Activated naive CD4-positive, alpha-beta T cell treated with anti-CD3 and anti-CD28 coated beads for 36 hours (primary cell): ENCODE results near the gene B3GALT6. TPM values are rescaled to one million over a fixed set of nuclear protein-coding genes. Genes with fewer than 3 reads are reported as not detected.
"Not testable (repeated sequence)": the region's sequence is repeated elsewhere in the genome, so short reads cannot be mapped to it uniquely, and the experiment has no call there.

Source experiments
- CTCF ChIA-PET: fragments of 350-600 bp; sonication (Branson Sonifier 250); formaldehyde crosslinking; loops from one replicate; lab custom pipeline; 2021; ENCODE audit warnings: antibody characterized with exemption; lab: Charles Lee
- DNase-seq: peaks from one replicate; pipeline ENCODE4 v3.0.0-alpha.2; 2020
- H3K27ac Mint-ChIP-seq: one replicate; pipeline ENCODE4 v1.8.0; 2021; ENCODE audit warnings: mild to moderate bottlenecking, mixed read lengths
- H3K27me3 Mint-ChIP-seq: one replicate; pipeline ENCODE4 v1.8.0; 2021; ENCODE audit warnings: low read depth, mixed read lengths
- H3K36me3 Mint-ChIP-seq: one replicate; pipeline ENCODE4 v1.8.0; 2021; ENCODE audit warnings: low read depth, mixed read lengths
- H3K4me1 Mint-ChIP-seq: one replicate; pipeline ENCODE4 v1.8.0; 2021; ENCODE audit warnings: low read depth, mixed read lengths
- H3K4me3 Mint-ChIP-seq: one replicate; pipeline ENCODE4 v1.8.0; 2021; ENCODE audit warnings: mild to moderate bottlenecking, moderate library complexity, mixed read lengths
- H3K9me3 Mint-ChIP-seq: one replicate; pipeline ENCODE4 v1.8.0; 2021; ENCODE audit warnings: mixed read lengths
- intact Hi-C: fragments of 100-400 bp; cut with micrococcal nuclease; formaldehyde crosslinking; loops from one replicate; pipeline ENCODE4 v1.15.1; 2023
- total RNA-seq, 2 experiments: library from RNA; stranded (reverse); gene quantifications; one replicate each; pipeline ENCODE4 v1.2.3, GENCODE V29; 2021

Gene B3GALT6
- total RNA-seq, 2 experiments from 2014 or later, result 8.7 to 9.9 TPM

- DNase-seq, result no peak
- peaks cover 17% of the 10 kb centered on the region for H3K4me1 Mint-ChIP-seq
- no peak within 1 kb of the TSS for H3K4me3 Mint-ChIP-seq
- CTCF ChIA-PET, result no interaction called here
- H3K27me3 Mint-ChIP-seq, result peaks cover 2% of the 10 kb centered on the region
- H3K9me3 Mint-ChIP-seq, result no peaks in the 10 kb centered on the region
- peaks cover 2% of the 10 kb centered on the region for H3K36me3 Mint-ChIP-seq
- H3K27ac Mint-ChIP-seq, result no peak within 1 kb of the TSS
- intact Hi-C loops, result no loop called here
These were observed 14.7 kb downstream of the B3GALT6 start, which contains the start of gene C1QTNF12 for GRCh38 chr1:1246577-1247340. C1QTNF12 (minus strand) TSS chr1:1246722; CDS start chr1:1246690, 32 bp downstream.

DNA sequence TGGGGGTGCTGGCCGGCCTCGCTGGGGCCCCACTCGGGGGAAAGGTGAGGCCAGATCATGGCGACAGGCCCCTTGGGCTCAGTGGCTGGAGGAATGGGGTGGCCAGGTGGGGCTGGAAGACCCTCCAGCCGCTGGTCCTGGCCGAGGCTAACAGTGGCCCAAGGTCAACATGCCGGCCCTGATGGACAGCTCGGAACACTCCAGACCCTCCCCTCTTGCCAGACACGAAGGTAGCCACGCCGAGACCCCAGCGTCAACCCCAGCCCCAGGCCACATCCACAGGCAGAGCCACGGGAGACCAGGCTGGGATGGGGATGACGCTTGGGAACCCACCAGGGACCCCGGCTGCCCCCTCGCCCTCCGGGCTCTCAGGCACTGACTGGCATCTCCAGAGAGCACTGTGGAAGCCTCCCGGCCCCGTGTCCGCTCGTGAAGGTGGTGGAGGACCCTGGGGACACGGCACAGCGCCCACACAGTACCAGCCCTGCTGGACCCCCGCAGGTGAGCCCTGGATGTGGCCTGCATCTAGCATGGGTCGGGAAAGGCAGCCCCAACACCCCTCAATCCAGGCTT, 15.4 kb downstream of the B3GALT6 start:
- CTCF ChIA-PET, result no interaction called here
- intact Hi-C loops, result no loop called here
- no peak for DNase-seq
- peaks cover 2% of the 10 kb centered on the region for H3K36me3 Mint-ChIP-seq
- no peak overlapping the region for H3K4me3 Mint-ChIP-seq
- H3K27me3 Mint-ChIP-seq, result peaks cover 2% of the 10 kb centered on the region
- no peaks in the 10 kb centered on the region for H3K9me3 Mint-ChIP-seq
- no peak overlapping the region for H3K27ac Mint-ChIP-seq
- peaks cover 20% of the 10 kb centered on the region for H3K4me1 Mint-ChIP-seq

- intact Hi-C loops, CTCF ChIA-PET, H3K9me3 Mint-ChIP-seq, DNase-seq, H3K4me3 Mint-ChIP-seq, H3K27me3 Mint-ChIP-seq, H3K36me3 Mint-ChIP-seq, H3K27ac Mint-ChIP-seq: not testable (repeated sequence)
- peaks cover 22% of the 10 kb centered on the region for H3K4me1 Mint-ChIP-seq
These were observed 16.2 kb downstream of the B3GALT6 start for GRCh38 chr1:1248009-1248913.

- H3K4me3 Mint-ChIP-seq, result peak overlapping the region; percentile 10
- H3K36me3 Mint-ChIP-seq, result peaks cover 6% of the 10 kb centered on the region
- intact Hi-C loops, result loop anchor here (1.0 to 2.0 kb wide), 4 partner anchors 20 to 218 kb away; partner anchors contain the start of gene C1orf159
These were observed 18.8 kb downstream of the B3GALT6 start for GRCh38 chr1:1250786-1251284.

GRCh38 chr1:1253314-1253713, 21.3 kb downstream of the B3GALT6 start:
- Mint-ChIP-seq H3K27me3 (no peaks in the 10 kb centered on the region), H3K4me1 (peaks cover 22% of the 10 kb centered on the region), H3K36me3 (peaks cover 15% of the 10 kb centered on the region), H3K4me3 (no peak overlapping the region), H3K27ac (peak overlapping the region; percentile 32), H3K9me3 (no peaks in the 10 kb centered on the region)
- intact Hi-C loops, result no loop called here
- DNase-seq, result no peak
- CTCF ChIA-PET, result no interaction called here

More at GRCh38 chr1:1250786-1251284, 18.8 kb downstream of the B3GALT6 start:
- Mint-ChIP-seq H3K4me1 (peaks cover 22% of the 10 kb centered on the region), H3K27ac (peak overlapping the region; percentile 85), H3K27me3 (peaks cover 2% of the 10 kb centered on the region), H3K9me3 (no peaks in the 10 kb centered on the region)
- CTCF ChIA-PET, result interaction anchor here (0.7 to 2.5 kb wide), 8 partner anchors 9 to 267 kb away, joined by 3 to 43 read pairs (median 4); no protein-coding TSS in a partner anchor
- peak; percentile 91 for DNase-seq

DNA sequence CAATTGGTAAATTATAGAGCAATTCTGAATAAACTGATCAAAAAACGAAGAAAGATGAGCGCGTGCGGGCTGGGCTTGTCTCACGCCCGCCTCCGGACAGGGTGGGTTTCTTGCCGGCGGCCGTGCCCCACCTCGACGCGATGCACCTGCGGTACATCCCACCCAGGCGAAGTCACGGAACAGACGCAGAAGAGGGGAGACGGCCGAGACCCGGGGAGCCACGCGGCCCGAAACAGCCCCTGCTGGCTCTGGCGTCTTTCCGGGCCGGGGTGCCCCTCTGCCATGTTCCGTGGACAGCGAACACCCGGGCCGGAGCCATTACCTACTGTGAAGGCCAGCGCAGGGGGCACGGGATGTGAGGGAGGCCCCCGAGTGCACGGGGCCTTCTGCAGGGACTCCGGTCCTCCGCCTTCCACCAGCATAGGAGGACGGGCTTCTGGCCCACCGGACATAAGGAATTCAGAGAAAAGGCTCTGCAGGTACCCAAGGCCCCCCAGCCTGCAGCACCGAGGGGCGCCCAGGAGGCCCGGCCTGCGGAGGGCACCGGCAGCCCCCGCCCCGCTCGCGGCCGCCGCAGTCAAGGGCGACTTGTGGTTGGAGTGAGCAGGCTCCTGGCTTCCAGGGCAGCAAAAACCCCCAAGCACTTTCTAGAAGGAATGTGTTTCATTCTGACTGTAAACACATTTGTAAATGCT, 22.1 kb downstream of the B3GALT6 start:
- no peak overlapping the region for H3K4me3 Mint-ChIP-seq

GRCh38 chr1:1254667-1254998, 22.6 kb downstream of the B3GALT6 start:
- Mint-ChIP-seq H3K9me3 (no peaks in the 10 kb centered on the region), H3K27me3 (no peaks in the 10 kb centered on the region), H3K4me1 (peaks cover 20% of the 10 kb centered on the region), H3K27ac (no peak overlapping the region), H3K36me3 (peaks cover 17% of the 10 kb centered on the region), H3K4me3 (no peak overlapping the region)
- CTCF ChIA-PET, result no interaction called here
- intact Hi-C loops, result no loop called here
- DNase-seq, result no peak

More for the DNA sequence above, 22.1 kb downstream of the B3GALT6 start:
- Mint-ChIP-seq H3K9me3 (no peaks in the 10 kb centered on the region), H3K4me1 (peaks cover 22% of the 10 kb centered on the region), H3K27me3 (no peaks in the 10 kb centered on the region), H3K36me3 (peaks cover 15% of the 10 kb centered on the region), H3K27ac (no peak overlapping the region)
- intact Hi-C loops, result no loop called here
- DNase-seq, result no peak
- CTCF ChIA-PET, result no interaction called here

DNA sequence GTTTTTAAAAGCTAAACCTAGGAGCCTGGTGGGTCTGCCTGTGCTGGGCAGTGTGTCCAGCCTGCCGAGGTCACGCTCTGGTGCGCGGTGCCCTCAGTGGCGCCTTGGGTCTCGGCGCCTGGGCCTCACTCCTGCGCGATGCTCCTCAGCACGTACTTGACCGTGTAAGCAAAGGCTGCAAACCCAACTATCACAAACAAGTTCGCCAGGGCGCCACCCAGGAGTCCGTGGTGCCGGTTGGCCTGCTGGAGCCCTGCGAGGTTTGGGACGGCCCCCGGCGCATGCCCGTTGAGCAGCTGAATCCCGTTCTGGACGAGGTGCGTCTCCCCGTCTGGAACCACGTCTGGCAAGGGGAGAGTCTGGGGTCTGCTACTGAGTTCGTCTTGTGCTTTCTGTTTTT, 23.0 kb downstream of the B3GALT6 start:
- DNase-seq, result no peak
- no peak overlapping the region for H3K27ac Mint-ChIP-seq
- H3K9me3 Mint-ChIP-seq, result no peaks in the 10 kb centered on the region
- H3K36me3 Mint-ChIP-seq, result peaks cover 20% of the 10 kb centered on the region
- H3K4me3 Mint-ChIP-seq, result no peak overlapping the region
- intact Hi-C loops, result no loop called here
- no peaks in the 10 kb centered on the region for H3K27me3 Mint-ChIP-seq
- H3K4me1 Mint-ChIP-seq, result peaks cover 19% of the 10 kb centered on the region
- CTCF ChIA-PET, result no interaction called here

GRCh38 chr1:1255611-1256010, 23.6 kb downstream of the B3GALT6 start:
- Mint-ChIP-seq H3K4me1 (peaks cover 14% of the 10 kb centered on the region), H3K27me3 (no peaks in the 10 kb centered on the region), H3K27ac (no peak overlapping the region), H3K36me3 (peaks cover 20% of the 10 kb centered on the region), H3K4me3 (no peak overlapping the region), H3K9me3 (no peaks in the 10 kb centered on the region)
- no peak for DNase-seq
- intact Hi-C loops, result no loop called here
- CTCF ChIA-PET, result no interaction called here

DNA sequence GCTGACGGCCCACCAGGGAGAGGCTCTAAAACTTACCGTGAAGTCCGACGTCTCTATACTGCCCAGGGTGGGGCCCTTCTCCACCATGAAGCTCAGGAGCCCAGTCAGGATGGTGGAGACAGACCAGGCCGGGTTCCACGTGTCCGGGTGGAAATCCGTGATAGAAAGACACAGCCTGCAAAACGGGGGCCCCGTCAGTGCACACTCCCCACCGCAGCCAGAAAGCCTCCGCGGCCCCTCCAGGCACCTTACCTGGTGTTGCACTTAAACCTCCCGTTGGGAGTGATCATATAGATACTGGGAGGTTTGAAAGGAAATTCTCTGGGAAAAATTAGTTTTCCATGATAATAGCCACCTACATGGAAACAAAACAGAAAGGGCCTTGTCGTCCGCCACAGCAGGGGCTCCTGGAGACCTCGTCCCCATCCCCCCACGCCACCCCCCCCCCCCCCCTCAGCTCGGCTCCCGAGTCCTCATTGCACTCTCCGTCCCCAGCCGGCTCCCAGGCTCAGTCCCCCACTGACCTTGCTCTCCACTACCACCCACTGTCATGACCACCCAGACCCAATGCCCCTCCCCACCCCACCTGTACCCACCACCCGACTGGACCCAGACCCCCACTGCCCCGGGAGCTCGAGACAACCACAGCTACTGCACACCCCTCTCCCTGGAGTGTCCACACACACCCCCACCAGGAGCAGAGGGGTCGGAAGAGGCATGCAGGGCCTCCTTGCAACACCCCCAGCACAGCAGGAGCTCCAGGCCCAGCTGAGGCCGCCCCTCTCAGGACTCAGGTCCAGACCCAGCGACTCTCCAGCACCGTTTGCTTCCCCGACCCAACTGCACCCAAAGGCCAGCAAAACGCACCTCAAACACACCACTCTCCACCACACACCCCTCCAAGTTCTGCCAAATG, 25.2 kb downstream of the B3GALT6 start:
- Mint-ChIP-seq H3K36me3 (peaks cover 25% of the 10 kb centered on the region), H3K27me3 (no peaks in the 10 kb centered on the region), H3K9me3 (no peaks in the 10 kb centered on the region), H3K27ac (no peak overlapping the region), H3K4me3 (no peak overlapping the region), H3K4me1 (peaks cover 10% of the 10 kb centered on the region)
- intact Hi-C loops, result no loop called here
- DNase-seq, result no peak
- CTCF ChIA-PET, result no interaction called here

DNA sequence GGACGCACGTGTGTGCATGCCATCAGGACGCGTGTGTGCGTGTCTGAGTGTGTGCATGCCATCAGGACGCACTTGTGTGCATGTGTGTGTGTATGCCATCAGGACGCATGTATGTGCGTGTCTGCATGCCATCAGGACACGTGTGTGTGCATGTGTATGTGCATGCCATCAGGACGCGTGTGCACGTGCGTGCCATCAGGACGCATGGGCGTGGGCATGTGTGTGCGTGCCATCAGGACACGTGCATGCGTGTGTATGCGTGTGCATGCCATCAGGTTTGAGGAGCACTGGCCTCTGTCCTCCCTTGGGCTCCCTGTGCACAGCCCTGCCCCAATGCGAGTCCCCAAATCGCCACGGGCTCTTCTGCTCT, 27.1 kb downstream of the B3GALT6 start:
- H3K36me3 Mint-ChIP-seq, result peaks cover 32% of the 10 kb centered on the region
- H3K9me3 Mint-ChIP-seq, result no peaks in the 10 kb centered on the region
- peaks cover 8% of the 10 kb centered on the region for H3K4me1 Mint-ChIP-seq
- H3K27me3 Mint-ChIP-seq, result no peaks in the 10 kb centered on the region
- CTCF ChIA-PET, result no interaction called here
- no peak overlapping the region for H3K27ac Mint-ChIP-seq
- intact Hi-C loops, result no loop called here
- no peak for DNase-seq
- H3K4me3 Mint-ChIP-seq, result no peak overlapping the region
